ENCODE data around the gene STARD3. TPM values are rescaled to one million over a fixed set of nuclear protein-coding genes. Genes with fewer than 3 reads are reported as not detected.

The STARD3 gene
- 69.4 and 80.1 TPM in 2 replicates for total RNA-seq

GRCh38 chr17:39636927-39637736, at the start of gene STARD3:
Gene STARD3, plus strand, starts transcription at chr17:39637144. Its CDS starts 16,388 bp downstream, at chr17:39653532.

DNA sequence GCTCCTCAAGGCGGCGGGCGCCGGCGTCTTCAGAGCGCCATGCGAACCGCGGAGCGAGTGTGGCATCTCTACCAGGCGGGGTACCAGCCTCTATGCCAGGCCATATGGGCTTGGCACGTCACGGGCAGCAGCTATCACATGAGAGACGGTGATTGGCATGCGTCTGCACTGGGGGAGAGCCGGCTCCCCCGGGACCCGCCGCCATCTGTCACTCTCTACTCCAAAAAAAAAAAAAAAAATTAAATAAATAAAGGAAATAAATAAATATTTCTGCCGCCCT, 29.2 kb upstream of the STARD3 start, which contains the start of gene NEUROD2:
Gene NEUROD2, minus strand, starts transcription at position 70 of the 280 bp plus-strand sequence. CDS start 1,321 bp downstream, outside the sequence.

DNA sequence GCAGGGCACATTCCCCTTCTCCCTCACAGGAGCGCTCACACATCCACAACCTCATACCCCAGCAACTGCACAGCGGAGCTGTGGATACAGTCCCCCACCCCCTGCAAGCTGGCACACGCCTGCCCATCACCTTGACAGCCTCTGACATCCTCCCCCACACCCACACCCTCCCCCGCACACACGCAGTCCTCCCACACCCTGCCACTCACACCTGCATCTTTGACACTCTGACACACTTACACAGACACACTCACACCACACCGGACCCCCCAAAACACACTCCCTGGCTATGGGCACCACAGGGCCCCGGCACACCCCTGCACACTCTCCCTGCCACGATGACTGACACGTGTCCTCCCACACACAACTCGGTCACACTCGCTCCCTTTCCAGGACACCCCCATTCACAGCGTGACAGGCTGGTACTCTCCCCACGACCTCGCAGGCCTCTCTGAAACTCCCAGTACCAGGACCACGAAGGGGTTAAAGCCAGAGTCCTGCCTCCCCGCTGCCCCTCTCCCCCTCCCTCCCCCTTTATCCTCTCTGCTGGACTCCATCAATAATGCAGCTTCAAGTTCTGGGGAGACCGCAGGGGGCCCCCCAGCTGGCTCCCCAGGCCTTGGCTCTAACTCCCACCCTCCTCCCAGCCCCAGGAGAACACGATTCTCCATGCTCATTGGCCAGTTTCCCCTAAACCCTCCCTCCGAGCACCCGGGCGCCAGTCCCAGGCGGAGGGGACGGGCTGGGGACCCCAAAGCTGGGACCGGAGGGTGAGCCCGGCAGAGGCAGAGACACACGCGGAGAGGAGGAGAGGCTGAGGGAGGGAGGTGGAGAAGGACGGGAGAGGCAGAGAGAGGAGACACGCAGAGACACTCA, 10.5 kb upstream of the STARD3 start, which contains the start of gene PPP1R1B:
Gene PPP1R1B, plus strand, starts transcription at position 782 of the 876 bp plus-strand sequence. CDS start 441 bp downstream, outside the sequence.

GRCh38 chr17:39664581-39665561, 27.9 kb downstream of the STARD3 start, which contains the start of gene TCAP:
Gene TCAP, plus strand, starts transcription at chr17:39665349. Its CDS starts 11 bp downstream, at chr17:39665360.

DNA sequence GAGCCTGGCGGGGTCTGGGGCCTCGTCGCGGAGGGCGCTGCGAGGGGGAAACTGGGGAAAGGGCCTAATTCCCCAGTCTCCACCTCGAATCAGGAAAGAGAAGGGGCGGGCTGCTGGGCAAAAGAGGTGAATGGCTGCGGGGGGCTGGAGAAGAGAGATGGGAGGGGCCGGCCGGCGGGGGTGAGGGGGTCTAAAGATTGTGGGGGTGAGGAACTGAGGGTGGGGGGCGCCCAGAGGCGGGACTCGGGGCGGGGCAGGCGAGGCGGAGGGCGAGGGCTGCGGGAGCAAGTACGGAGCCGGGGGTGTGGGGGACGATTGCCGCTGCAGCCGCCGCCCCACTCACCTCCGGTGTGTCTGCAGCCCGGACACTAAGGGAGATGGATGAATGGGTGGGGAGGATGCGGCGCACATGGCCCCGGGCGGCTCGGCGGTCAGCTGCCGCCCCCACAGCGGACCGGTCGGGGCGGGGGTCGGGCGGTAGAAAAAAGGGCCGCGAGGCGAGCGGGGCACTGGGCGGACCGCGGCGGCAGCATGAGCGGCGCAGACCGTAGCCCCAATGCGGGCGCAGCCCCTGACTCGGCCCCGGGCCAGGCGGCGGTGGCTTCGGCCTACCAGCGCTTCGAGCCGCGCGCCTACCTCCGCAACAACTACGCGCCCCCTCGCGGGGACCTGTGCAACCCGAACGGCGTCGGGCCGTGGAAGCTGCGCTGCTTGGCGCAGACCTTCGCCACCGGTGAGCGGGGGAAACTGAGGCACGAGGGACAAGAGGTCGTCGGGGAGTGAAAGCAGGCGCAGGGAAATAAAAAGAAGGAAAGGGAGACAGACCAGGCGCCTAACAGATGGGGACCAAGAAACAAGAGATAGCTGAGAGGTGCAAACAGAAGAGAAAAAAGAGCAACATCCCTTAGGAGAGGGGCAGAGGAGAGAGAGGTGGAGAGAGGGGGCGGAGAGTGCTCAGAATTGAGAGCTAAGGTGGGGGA, 31.3 kb downstream of the STARD3 start, which contains the start of gene PNMT:
Gene PNMT, plus strand, starts transcription at position 509 of the 980 bp plus-strand sequence. Its CDS starts 23 bp downstream, at position 532.

DNA sequence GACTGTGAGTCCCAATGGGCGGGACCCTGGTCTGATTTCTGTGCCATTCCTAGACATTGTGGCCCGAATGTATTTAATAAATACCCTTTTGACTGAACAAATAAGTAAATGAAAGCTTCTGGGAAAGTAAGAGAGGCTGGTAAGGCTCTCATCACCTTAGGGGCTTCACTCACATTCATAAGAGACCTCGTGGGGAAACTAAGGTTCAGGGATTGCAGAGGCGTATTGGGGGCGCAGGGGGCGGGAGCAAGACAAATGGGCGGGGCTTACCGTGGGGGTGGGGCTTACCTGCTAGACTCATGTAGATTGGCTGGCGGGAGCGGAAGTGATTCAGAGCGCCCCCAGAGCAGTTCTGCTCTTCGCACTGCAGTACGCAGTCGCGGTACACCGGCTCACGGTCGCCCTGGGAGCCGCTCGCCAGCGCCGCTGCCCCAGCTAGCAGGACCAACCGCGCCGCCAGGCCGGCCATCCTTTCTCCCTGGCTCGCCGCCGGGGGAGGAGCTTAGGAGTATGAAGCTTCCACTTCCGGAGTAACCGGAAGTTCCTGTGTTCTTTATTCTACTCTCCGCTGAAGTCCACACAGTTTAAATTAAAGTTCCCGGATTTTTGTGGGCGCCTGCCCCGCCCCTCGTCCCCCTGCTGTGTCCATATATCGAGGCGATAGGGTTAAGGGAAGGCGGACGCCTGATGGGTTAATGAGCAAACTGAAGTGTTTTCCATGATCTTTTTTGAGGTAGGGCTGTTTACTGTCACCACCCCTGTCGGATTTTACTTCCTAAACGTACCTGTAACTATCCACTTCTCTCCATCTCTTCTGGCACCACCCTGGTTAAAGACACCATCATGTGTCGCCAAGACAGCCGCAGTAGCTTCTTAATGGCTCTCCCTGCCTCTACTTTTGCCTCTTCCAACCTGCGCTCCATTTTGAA, 50.9 kb downstream of the STARD3 start, which contains the start of gene PGAP3:
Gene PGAP3, minus strand, starts transcription at position 512 of the 929 bp plus-strand sequence. Its CDS starts 43 bp downstream, at position 469.

GRCh38 chr17:39699818-39700147, 62.8 kb downstream of the STARD3 start, which contains the start of gene ERBB2:
Gene ERBB2, plus strand, starts transcription at chr17:39700064. Its CDS starts 175 bp downstream, at chr17:39700239.

Other genes starting within 250 kb of the STARD3 start
- 3.7 and 15.1 TPM in 2 replicates for gene FBXL20, start 235.5 kb upstream of the STARD3 start, total RNA-seq
- gene MED1, start 185.9 kb upstream of the STARD3 start, total RNA-seq = 20.4 and 21.7 TPM in 2 replicates
- 19.9 and 23.5 TPM in 2 replicates for gene CDK12, start 175.7 kb upstream of the STARD3 start, total RNA-seq
- not detected in 2 replicates for gene NEUROD2, start 29.2 kb upstream of the STARD3 start, total RNA-seq
- gene PPP1R1B, start 10.2 kb upstream of the STARD3 start, total RNA-seq = 0.13 TPM in 1 of 2 replicates, not detected in the other
- gene TCAP, start 28.2 kb downstream of the STARD3 start, total RNA-seq = 0.16 and 0.25 TPM in 2 replicates
- 1.4 TPM in 1 of 2 replicates, not detected in the other for gene PNMT, start 31.3 kb downstream of the STARD3 start, total RNA-seq
- 4.9 and 20.9 TPM in 2 replicates for gene PGAP3, start 50.9 kb downstream of the STARD3 start, total RNA-seq
- gene ERBB2, start 62.9 kb downstream of the STARD3 start, total RNA-seq = 45.1 and 86.2 TPM in 2 replicates
- 40.1 and 55.7 TPM in 2 replicates for gene MIEN1, start 93.4 kb downstream of the STARD3 start, total RNA-seq
- gene GRB7, start 100.8 kb downstream of the STARD3 start, total RNA-seq = 11.4 and 31.8 TPM in 2 replicates
- not detected in 2 replicates for gene IKZF3, start 227.2 kb downstream of the STARD3 start, total RNA-seq
- not detected in 2 replicates for gene ZPBP2, start 231.1 kb downstream of the STARD3 start, total RNA-seq